Activated CD8-positive, alpha-beta memory T cell treated with anti-CD3 and anti-CD28 coated beads, Interleukin-2, amount 10 ng/mL, durations not matched to agents 7 days and 5 days (primary cell): ENCODE measurements around the gene RAB32. TPM values are rescaled to one million over a fixed set of nuclear protein-coding genes. Genes with fewer than 3 reads are reported as not detected.

Experiments used
- ATAC-seq: fragments of 150-1000 bp; cut with Tn5 transposase; one replicate; pipeline ENCODE4 v1.10.0; 2021; ENCODE audit warnings: moderate library complexity
- CTCF ChIA-PET: fragments of 350-600 bp; sonication (Branson Sonifier 250); formaldehyde crosslinking; loops from one replicate; lab custom pipeline; 2021; ENCODE audit warnings: antibody characterized with exemption; lab: Charles Lee
- DNase-seq: peaks from one replicate; pipeline ENCODE4 v3.0.0-alpha.2; 2020
- H3K27ac Mint-ChIP-seq: one replicate; pipeline ENCODE4 v1.8.0; 2021; ENCODE audit warnings: mild to moderate bottlenecking, mixed read lengths
- H3K27me3 Mint-ChIP-seq: one replicate; pipeline ENCODE4 v1.8.0; 2021; ENCODE audit warnings: mixed read lengths
- H3K36me3 Mint-ChIP-seq: one replicate; pipeline ENCODE4 v1.8.0; 2021; ENCODE audit warnings: mild to moderate bottlenecking, mixed read lengths
- H3K4me1 Mint-ChIP-seq: one replicate; pipeline ENCODE4 v1.8.0; 2021; ENCODE audit warnings: mixed read lengths
- H3K4me3 Mint-ChIP-seq: one replicate; pipeline ENCODE4 v1.8.0; 2021; ENCODE audit warnings: mild to moderate bottlenecking, moderate library complexity, mixed read lengths
- H3K9me3 Mint-ChIP-seq: one replicate; pipeline ENCODE4 v1.8.0; 2022; ENCODE audit warnings: low read depth, mixed read lengths
- total RNA-seq, 2 experiments: library from RNA; stranded (reverse); gene quantifications; one replicate each; pipeline ENCODE4 v1.2.3, GENCODE V29; 2021

The RAB32 gene
- total RNA-seq, 2 experiments from 2014 or later: 0.32 to 0.35 TPM

DNA sequence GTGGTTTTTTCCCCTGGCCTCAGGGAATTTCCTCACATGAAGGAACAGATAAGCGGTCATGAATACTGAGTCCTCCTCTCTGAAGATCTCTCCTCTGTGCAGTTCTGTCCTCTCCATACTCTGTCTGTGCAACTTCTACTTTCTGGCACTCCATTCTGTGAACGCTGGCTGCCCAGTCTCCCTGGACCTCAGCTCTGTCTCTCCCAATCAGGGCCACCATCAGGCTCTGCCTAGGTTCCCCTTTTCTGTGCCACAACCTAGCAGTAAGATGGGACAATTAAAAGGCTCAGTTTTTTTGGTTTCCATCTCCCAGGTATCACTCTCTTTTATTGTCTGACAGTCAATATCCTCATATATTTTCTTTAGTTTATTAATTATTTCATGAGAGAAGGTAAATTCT, 50.4 kb downstream of the RAB32 start:
- Mint-ChIP-seq H3K27ac (no peak overlapping the region), H3K4me3 (no peak overlapping the region), H3K27me3 (no peaks in the 10 kb centered on the region), H3K9me3 (no peaks in the 10 kb centered on the region), H3K4me1 (peaks cover 2% of the 10 kb centered on the region), H3K36me3 (no peaks in the 10 kb centered on the region)
- DNase-seq (no peak), ATAC-seq (no peak)
- CTCF ChIA-PET: no interaction called here

DNA sequence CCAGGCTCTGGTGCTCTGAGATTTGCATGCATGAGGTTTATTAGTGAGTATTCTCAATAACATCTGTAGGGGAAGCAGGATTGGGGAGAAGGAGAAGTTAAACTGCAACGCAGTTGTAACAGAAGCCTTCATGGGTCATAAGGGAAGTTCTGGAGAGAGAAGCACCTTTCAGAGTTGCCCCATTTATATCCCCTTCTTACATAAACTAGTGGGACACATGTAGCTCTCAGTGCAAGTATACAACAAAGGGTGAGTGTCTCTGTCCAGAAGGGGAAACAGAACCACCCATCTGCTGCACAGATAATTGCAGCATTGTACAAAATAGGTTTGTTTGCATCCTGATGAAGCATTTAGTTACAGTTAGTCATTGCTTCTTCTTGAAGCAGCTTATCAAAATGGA, 50.9 kb downstream of the RAB32 start:
- H3K4me3 Mint-ChIP-seq: no peak overlapping the region
- H3K36me3 Mint-ChIP-seq: no peaks in the 10 kb centered on the region
- ATAC-seq: no peak
- H3K4me1 Mint-ChIP-seq: peaks cover 4% of the 10 kb centered on the region
- H3K9me3 Mint-ChIP-seq: no peaks in the 10 kb centered on the region
- CTCF ChIA-PET: no interaction called here
- no peak for DNase-seq
- H3K27ac Mint-ChIP-seq: no peak overlapping the region
- H3K27me3 Mint-ChIP-seq: no peaks in the 10 kb centered on the region

DNA sequence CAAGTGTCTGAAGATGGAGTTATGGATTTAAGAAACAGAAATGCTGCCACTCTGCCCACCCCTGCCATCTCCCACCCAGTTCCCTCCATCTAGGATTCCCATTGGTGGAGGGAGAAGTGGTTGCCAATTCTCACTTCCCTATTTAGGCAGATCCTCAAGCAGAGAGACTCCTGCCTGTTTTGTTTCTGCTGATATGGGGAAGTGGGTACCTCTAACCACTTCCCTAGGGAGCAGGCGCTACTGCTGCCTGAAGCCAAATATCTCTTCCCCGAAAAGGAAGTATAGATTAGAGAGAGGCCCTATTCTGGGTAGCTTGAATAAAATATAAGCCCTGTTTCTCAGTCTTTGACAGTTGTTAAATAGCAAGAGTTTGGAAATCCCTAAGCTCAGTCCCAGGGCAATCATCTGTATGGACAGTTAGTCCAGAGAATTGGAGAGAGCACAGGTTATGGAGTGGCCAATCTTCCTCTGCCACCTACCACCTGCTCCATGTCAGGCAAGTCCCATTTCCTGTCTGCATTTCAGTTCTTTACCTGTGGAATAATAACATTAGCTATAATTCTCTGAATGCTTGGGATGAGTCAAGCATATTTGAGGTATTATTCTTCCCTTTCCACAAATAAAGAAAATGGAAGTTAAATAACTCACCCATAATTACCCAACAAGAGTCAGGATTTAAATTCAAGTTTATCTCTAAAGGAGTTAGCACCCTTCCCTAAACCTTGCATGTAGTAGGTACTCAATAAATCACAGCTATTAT, 52.5 kb downstream of the RAB32 start:
- Mint-ChIP-seq H3K27ac (no peak overlapping the region), H3K9me3 (no peaks in the 10 kb centered on the region), H3K4me3 (no peak overlapping the region), H3K4me1 (peaks cover 4% of the 10 kb centered on the region), H3K36me3 (no peaks in the 10 kb centered on the region), H3K27me3 (no peaks in the 10 kb centered on the region)
- CTCF ChIA-PET: no interaction called here
- ATAC-seq (no peak), DNase-seq (no peak)

DNA sequence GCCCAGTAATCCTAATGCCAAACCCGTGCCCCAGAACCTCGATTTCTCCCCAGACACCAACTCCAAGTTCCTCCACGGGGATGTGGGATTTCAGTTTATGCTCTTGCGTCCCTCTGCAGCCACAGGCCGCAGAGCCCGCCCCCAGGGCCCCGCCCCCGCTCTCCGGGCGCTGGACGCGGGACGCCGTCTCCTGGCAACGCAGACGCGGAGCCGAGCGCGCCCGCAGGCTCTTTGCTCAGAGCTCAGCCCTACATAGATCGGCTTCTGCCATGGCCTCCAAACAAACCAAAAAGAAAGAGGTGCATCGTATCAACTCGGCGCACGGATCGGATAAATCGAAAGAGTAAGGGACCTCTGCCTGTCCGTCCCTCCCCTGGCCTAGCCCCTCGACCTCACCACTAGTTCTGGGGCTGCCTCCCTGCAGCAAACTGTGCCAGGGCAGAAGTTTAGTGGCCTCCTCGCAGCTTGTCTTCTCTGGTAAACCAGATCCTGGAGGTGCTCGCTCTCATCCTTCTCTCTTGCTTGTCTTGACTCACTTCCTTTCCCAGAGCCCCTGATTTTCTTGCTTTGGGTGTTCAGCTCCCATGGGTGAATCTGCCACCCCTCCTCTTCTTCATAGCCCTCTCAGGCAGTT, 55.3 kb downstream of the RAB32 start, which contains the start of gene ADGB:
Gene ADGB (plus strand): TSS at position 201 of the 634 bp plus-strand sequence. CDS start 69 bp downstream, at position 270.
- no peaks in the 10 kb centered on the region for H3K27me3 Mint-ChIP-seq
- no peaks in the 10 kb centered on the region for H3K36me3 Mint-ChIP-seq
- no peak within 1 kb of the TSS for H3K27ac Mint-ChIP-seq
- DNase-seq (no peak), ATAC-seq (peak; percentile 33)
- no peaks in the 10 kb centered on the region for H3K9me3 Mint-ChIP-seq
- CTCF ChIA-PET: no interaction called here
- peak within 1 kb of the TSS; percentile 36 for H3K4me3 Mint-ChIP-seq
- peaks cover 4% of the 10 kb centered on the region for H3K4me1 Mint-ChIP-seq

DNA sequence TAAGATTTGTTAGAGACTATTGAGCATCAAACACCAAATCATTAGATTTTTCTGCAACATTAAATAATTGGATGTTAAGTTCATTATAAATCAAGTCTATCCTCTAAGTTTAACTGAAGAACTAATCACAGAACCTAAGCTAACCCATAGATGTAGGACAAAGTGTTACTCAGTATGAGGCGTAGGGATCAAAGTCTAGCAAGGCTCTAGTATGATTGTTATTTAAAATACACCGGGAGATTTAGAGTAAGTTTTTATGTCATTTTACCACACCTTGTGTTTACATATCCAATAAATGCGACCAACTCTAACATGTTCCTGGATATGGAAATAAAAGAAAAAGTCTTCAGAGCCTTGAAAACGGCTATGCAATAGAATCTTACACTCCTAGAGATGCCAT, 57.7 kb downstream of the RAB32 start:
- H3K36me3 Mint-ChIP-seq: no peaks in the 10 kb centered on the region
- ATAC-seq: no peak
- no peak overlapping the region for H3K4me3 Mint-ChIP-seq
- DNase-seq: no peak
- no peaks in the 10 kb centered on the region for H3K27me3 Mint-ChIP-seq
- no peak overlapping the region for H3K27ac Mint-ChIP-seq
- H3K9me3 Mint-ChIP-seq: no peaks in the 10 kb centered on the region
- peaks cover 4% of the 10 kb centered on the region for H3K4me1 Mint-ChIP-seq
- CTCF ChIA-PET: no interaction called here

DNA sequence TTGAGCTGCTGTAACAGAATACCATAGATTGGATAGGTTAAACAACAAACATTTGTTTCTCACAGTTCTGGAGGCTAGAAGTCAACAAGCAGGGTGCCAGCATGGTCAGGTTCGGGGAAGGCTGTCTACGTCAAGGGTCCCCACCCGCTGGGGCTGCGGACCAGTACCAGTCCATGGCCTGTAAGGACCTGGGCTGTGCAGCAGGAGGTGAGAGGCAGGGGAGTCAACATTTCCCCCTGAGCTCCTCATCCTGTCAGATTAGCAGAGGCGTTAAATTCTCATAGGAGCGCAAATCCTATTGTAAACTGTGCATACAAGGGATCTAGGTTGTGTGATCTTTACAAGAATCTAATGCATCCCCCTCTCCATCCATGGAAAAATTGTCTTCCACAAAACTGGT, 58.9 kb downstream of the RAB32 start:
- H3K9me3 Mint-ChIP-seq: no peaks in the 10 kb centered on the region
- H3K36me3 Mint-ChIP-seq: no peaks in the 10 kb centered on the region
- H3K4me1 Mint-ChIP-seq: peaks cover 4% of the 10 kb centered on the region
- no peak for DNase-seq
- H3K4me3 Mint-ChIP-seq: no peak overlapping the region
- no peaks in the 10 kb centered on the region for H3K27me3 Mint-ChIP-seq
- no peak overlapping the region for H3K27ac Mint-ChIP-seq
- no peak for ATAC-seq
- CTCF ChIA-PET: no interaction called here

Other genes with a start within 250 kb of the RAB32 start
- gene ADGB, start 55.1 kb downstream of the RAB32 start, total RNA-seq: not detected